Suprapubic skin (tissue), 4 donors: ENCODE results near the gene GNL1.
"Not testable (repeated sequence)": the region's sequence is repeated elsewhere in the genome, so short reads cannot be mapped to it uniquely, and the experiment has no call there.

Experiments
- POLR2A ChIP-seq, 2 donors: fragments of 450-650 bp; IDR thresholded peaks; one replicate each; pipeline ENCODE4 v1.6.1; 2017; ENCODE audit warnings: antibody characterized with exemption in 2 of 2, mild to moderate bottlenecking in 2 of 2, moderate library complexity in 2 of 2
- POLR2AphosphoS5 ChIP-seq, 3 donors: sonication (generic); formaldehyde crosslinking; IDR thresholded peaks; one replicate each; pipeline ENCODE4 v1.6.1; 2017; ENCODE audit warnings: antibody characterized with exemption in 3 of 3

GRCh38 chr6:30497261-30497599 lies 59.1 kb downstream of the GNL1 start:
- not testable (repeated sequence) for TF ChIP-seq POLR2A, POLR2AphosphoS5 (IDR thresholded peaks at IDR 0.05)
